Stimulated activated memory B cell treated with anti-CD40 and anti-IgM and Interleukin-4, amounts not matched to agents 10 μg/mL and 1 μg/mL and 100 μg/mL, for 72 hours (primary cell): ENCODE measurements around the gene MORN5.

Experiments used
- ATAC-seq: fragments of 150-1000 bp; cut with Tn5 transposase; 2 replicates; pipeline ENCODE4 v1.10.0; 2021
- H3K27ac Mint-ChIP-seq: one replicate; pipeline ENCODE4 v1.8.0; 2022; ENCODE audit warnings: mild to moderate bottlenecking, mixed read lengths
- H3K27me3 Mint-ChIP-seq: one replicate; pipeline ENCODE4 v1.8.0; 2022; ENCODE audit warnings: mixed read lengths
- H3K36me3 Mint-ChIP-seq: one replicate; pipeline ENCODE4 v1.8.0; 2022; ENCODE audit warnings: mixed read lengths
- H3K4me1 Mint-ChIP-seq: one replicate; pipeline ENCODE4 v1.8.0; 2022; ENCODE audit warnings: mixed read lengths
- H3K4me3 Mint-ChIP-seq: one replicate; pipeline ENCODE4 v1.8.0; 2022; ENCODE audit warnings: mild to moderate bottlenecking, moderate library complexity, mixed read lengths
- H3K9me3 Mint-ChIP-seq: one replicate; pipeline ENCODE4 v1.8.0; 2022; ENCODE audit warnings: mixed read lengths

Gene MORN5

DNA sequence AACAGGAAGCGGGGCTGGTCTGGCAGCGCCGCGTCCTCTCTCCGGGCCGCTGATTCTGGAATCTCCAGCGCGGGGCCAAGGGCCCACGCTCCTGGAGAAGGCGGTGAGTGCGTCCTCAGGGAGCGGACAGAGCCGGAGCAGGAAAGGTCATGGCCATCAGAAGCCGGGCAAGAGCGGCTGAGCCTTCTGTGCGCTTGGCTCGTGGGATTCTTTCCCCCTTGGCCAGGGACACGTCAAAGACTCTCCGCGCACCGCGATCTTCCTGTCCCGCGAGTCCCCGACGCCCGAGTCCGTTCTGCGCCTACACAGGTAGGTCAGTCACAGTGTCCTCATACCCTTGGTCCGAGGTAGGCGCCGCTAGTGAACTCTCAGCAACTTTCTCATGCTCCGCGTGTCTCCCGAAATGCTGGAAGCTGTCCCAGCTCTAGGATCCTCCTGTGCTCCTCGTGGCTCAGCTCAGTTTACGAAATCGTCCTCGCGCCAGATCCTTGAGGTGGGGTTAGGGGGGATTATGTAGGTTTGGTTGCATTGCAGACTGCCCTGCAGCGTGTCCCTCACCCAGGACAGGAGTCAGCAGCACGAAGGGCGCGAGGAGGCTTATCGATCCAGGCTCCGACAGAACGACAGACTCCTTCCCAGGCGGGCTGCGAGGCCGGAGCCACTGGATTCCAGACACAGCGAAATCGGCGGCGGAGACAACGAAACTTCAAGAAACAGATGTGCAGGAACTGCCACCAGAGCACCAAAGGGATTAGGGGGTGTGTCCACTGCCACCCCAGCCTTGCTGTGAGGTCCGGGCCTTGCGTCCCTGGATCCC is 60.4 kb downstream of the MORN5 start:
- Mint-ChIP-seq H3K4me1 (peaks cover 36% of the 10 kb centered on the region), H3K27me3 (peaks cover 93% of the 10 kb centered on the region), H3K9me3 (no peaks in the 10 kb centered on the region), H3K36me3 (no peaks in the 10 kb centered on the region), H3K27ac (no peak overlapping the region), H3K4me3 (peak overlapping the region; percentile 10)
- no peak for ATAC-seq

DNA sequence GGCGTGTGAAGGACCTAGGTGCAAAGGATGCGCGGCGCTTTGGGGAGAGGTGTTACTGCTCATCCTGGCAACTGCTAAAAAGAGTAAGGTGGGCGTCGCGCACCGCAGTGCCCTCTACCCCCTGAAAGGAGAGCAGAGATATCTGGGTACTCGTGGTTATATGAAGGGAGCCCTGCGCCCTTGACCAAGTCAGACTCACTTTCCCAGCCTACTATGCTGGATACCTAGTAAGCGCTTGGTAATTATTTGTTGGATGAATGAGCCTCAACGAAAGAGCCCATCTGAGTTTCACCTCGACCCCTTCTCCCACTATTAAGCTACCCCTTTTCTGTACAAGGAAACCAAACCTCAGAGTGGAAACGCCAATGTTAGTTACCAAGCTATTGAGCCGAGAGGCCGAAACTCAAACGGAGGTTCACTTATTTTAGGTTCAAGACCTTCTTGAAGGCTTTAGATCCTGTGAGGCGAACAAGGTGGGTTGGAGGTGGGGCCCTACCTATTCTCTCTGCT is 61.0 kb downstream of the MORN5 start:
- Mint-ChIP-seq H3K36me3 (no peaks in the 10 kb centered on the region), H3K27ac (no peak overlapping the region), H3K27me3 (peaks cover 93% of the 10 kb centered on the region), H3K9me3 (no peaks in the 10 kb centered on the region), H3K4me1 (peaks cover 36% of the 10 kb centered on the region), H3K4me3 (no peak overlapping the region)
- no peak for ATAC-seq

DNA sequence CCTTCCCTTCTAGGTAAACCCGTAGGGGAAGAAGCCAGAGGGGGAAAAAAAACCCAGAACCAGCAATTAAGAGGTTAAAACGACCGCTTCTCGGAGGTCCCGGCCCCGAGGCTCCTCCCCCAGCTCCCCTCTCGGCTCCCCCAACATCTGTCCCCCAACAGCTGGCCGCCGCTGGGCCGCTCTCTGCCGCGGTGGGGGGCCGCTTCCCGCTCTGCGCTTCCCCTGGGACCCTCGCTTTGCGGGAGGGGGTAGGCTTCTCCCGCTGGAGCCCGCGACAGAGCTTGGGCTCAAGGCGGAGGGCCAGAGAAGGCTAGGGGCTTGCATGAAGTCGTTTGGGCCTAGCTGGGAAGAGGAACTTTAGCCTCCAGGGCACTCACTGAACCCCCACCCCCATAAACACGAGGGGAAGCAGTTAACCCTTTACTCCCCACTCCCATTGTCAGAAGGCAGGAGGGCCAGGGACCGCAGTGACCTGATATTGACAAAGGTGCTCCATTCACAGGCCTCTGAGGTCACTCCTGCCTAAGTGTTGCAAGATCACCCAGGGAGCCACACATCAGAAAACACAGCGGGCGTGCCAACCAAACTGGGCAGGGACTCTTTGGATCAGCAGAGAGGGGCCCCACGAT is 61.6 kb downstream of the MORN5 start:
- no peak for ATAC-seq
- Mint-ChIP-seq H3K27me3 (peaks cover 93% of the 10 kb centered on the region), H3K36me3 (no peaks in the 10 kb centered on the region), H3K4me1 (peaks cover 36% of the 10 kb centered on the region), H3K9me3 (no peaks in the 10 kb centered on the region), H3K27ac (no peak overlapping the region), H3K4me3 (no peak overlapping the region)

DNA sequence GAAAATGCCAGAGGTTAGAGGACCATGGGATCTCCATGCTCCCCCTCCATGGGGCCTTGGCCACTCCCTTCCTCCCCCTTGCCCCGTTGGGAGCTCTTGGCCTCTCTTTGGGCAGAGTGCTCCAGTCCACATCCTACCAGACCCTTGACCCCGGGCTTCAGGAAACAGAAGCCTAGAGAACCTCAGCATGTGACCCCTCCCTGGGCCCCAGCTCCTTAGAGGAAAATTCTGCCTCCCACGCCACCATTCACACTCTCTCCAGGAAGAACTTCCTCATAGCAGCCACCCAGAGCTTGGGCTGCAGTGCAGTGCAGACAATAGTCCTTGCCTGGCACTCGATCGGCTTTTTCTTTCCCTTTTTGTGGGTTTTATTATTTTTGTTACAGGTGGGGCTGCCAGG is 63.1 kb downstream of the MORN5 start:
- Mint-ChIP-seq H3K4me3 (no peak overlapping the region), H3K4me1 (peaks cover 35% of the 10 kb centered on the region), H3K27ac (no peak overlapping the region), H3K9me3 (no peaks in the 10 kb centered on the region), H3K27me3 (peaks cover 88% of the 10 kb centered on the region), H3K36me3 (no peaks in the 10 kb centered on the region)
- no peak for ATAC-seq

DNA sequence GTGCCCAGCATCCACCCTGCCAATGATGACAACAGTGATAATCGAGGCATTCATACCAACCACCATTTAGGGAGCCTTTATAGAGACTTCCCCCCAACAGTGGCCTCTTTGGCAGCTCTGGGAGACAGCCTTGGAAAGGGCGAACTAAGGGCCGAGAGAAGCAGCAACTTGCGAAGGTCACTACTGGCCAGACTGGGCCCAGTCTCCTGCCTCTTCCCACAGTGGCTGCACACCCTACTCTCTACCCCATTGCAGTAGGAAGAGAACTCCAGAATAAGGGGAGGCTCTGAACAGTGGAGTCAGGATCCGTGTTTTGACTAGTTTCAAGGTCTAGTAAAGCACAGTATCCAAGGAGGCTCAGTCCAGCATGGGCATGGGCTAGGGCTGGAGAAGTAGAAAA is 63.7 kb downstream of the MORN5 start:
- Mint-ChIP-seq H3K4me3 (no peak overlapping the region), H3K27ac (no peak overlapping the region), H3K27me3 (peaks cover 82% of the 10 kb centered on the region), H3K36me3 (no peaks in the 10 kb centered on the region), H3K9me3 (no peaks in the 10 kb centered on the region), H3K4me1 (peaks cover 28% of the 10 kb centered on the region)
- ATAC-seq: no peak

DNA sequence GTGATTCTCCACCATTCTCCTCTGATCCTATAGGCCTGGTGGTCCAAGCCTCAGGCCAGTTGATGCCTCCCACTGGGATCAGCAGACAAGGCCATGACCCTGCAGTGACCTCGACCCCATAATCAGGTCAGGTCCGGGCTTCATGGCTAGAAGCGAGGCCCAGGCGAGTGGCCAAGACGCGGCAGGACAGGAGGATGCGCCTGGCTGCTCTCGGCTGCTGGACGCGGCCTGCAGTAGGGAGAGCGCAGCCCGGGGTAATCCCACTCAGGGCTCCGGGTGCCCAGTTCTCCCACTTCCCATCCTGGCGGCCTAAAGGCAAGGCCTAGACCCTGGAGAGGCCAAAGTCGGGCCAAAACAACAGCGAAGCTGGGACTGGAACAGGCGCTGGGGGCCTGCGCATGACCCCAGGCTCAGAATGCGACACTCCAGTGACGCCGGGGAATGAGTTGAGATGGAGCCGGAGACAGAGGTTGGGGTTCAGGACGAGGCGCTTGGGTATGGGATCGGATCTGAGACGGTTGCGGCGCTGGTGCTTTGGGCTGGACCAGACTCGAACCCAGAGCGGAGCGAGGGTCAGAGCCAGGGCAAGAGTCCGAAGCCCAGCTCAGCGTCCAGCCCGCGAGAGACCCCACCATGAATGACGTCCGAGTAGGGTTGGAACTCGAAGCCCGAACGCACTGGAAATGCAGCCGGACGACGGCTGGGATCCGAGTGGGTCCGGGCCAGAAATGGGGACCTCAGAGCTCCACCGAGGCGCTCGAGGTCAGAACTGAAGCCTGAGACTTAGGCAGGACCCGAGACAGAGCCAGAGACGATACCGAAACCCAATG is 65.8 kb downstream of the MORN5 start:
- Mint-ChIP-seq H3K4me1 (peaks cover 8% of the 10 kb centered on the region), H3K27me3 (peaks cover 61% of the 10 kb centered on the region), H3K36me3 (no peaks in the 10 kb centered on the region), H3K9me3 (no peaks in the 10 kb centered on the region), H3K4me3 (no peak overlapping the region), H3K27ac (no peak overlapping the region)
- ATAC-seq: no peak

DNA sequence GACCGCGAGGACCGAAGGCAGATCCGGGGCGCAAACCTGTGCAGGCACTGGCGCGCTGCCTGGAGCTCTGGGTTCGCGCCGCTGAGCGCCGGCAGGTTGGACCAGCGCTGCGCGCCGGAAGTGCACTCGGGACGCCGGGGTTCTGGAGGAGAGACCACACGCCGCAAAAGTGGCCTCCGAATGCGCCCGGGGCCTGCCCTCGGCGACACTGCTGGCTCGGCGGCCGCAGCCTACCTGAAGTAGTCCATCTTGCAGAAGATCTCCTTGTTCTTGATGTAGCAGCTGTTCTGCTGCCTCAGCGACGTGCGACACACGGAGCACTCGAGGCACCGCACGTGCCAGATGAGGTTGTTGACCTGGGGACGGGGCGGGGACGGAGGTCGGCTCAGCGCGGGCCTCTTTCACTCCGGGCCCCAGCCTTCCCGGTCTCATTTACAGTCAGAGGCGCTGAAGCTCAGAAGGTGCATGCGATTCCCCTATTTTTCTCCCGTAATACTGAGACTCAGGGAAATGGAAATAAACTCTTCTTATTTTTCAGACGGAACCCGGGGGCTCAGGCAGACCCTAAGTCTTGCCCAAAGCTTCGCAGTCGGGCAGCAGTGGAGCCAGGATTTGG is 66.5 kb downstream of the MORN5 start:
- Mint-ChIP-seq H3K4me3 (no peak overlapping the region), H3K27ac (no peak overlapping the region), H3K36me3 (no peaks in the 10 kb centered on the region), H3K9me3 (no peaks in the 10 kb centered on the region), H3K27me3 (peaks cover 58% of the 10 kb centered on the region), H3K4me1 (peaks cover 7% of the 10 kb centered on the region)
- ATAC-seq: no peak

DNA sequence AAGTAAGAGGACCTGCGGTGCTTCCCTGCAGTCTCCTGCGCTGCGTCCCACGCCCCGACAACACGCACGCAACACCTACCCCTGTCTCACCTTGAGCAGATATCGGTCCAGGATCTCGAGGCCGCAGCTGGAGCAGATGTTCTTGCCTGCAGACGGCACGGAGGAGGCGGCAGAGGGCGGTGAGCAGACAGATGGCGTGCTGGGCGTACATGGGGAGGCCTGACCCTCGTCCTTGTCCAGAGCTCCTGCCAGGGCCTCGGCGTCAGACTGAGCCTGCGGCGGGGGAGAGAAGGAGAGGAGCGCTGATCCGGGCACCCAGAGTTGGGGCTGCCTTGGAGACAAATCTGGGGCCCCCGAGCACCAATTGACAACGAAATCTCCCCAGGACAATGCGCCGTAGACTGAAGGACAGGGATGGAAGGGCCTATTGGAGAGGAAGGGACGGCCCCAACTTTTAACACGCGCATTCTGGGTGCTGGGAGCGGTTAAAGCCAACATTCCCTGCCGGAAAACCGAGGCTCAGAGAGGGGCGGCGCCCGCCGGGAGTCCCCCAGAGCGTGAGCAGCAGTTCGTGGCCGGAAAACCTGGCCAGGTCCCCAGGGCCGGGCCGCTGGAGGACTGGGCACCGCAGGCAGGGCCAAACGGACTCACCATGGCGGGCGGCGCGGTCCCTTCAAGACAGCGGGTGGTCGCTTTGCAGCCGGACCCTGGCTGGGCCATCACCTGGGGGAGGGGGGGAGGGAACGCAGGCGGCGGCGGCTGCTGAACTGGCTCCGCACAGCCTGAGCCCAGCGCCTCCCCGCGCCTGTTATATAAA is 67.3 kb downstream of the MORN5 start:
- no peak overlapping the region for H3K4me3 Mint-ChIP-seq

DNA sequence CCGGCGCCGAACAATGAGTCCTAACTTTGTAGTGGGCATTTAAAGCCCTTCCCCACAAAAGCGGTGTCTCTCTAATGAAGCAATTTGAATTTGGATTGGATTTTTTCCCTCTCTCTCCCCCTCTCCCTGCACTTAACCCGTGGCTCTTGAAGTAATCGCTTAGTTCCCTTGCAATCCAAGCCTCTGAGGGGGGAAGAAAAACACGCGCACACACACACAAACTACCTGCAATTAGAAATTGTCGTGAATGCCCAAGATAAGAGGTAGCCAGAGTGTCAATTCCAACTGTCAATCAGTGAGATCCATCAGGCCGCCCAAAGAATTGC is 67.8 kb downstream of the MORN5 start:
- peaks cover 45% of the 10 kb centered on the region for H3K27me3 Mint-ChIP-seq
- H3K9me3 Mint-ChIP-seq: no peaks in the 10 kb centered on the region
- peaks cover 7% of the 10 kb centered on the region for H3K4me1 Mint-ChIP-seq
- ATAC-seq: no peak
- H3K4me3 Mint-ChIP-seq: no peak overlapping the region
- no peak overlapping the region for H3K27ac Mint-ChIP-seq
- no peaks in the 10 kb centered on the region for H3K36me3 Mint-ChIP-seq

More for the DNA sequence above, 67.3 kb downstream of the MORN5 start:
- H3K27ac Mint-ChIP-seq: no peak overlapping the region
- peaks cover 51% of the 10 kb centered on the region for H3K27me3 Mint-ChIP-seq
- no peak for ATAC-seq
- no peaks in the 10 kb centered on the region for H3K36me3 Mint-ChIP-seq
- H3K9me3 Mint-ChIP-seq: no peaks in the 10 kb centered on the region
- H3K4me1 Mint-ChIP-seq: peaks cover 7% of the 10 kb centered on the region

DNA sequence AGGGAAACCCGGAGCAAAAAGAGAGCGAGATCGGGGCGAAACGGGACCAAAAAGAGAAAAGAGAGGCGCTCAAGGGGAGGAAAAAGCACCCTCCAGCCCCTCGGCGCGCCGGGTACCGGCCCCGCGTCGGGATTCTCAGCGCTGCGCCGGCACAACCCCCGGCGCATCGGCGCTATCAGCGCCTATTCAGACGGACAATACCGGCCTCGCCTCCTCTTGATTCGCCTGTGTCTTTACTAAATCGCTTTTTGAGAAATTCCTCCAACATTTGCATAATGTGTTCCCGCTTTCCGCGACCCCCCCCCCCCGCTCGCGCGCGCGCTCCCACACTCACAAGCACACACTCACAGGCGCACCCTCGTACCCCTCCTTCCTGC is 68.5 kb downstream of the MORN5 start:
- H3K36me3 Mint-ChIP-seq: no peaks in the 10 kb centered on the region
- no peak overlapping the region for H3K27ac Mint-ChIP-seq
- H3K4me3 Mint-ChIP-seq: peak overlapping the region; percentile 62
- H3K27me3 Mint-ChIP-seq: peaks cover 39% of the 10 kb centered on the region
- H3K9me3 Mint-ChIP-seq: no peaks in the 10 kb centered on the region
- ATAC-seq: peak; percentile 9
- H3K4me1 Mint-ChIP-seq: peaks cover under 1% of the 10 kb centered on the region

DNA sequence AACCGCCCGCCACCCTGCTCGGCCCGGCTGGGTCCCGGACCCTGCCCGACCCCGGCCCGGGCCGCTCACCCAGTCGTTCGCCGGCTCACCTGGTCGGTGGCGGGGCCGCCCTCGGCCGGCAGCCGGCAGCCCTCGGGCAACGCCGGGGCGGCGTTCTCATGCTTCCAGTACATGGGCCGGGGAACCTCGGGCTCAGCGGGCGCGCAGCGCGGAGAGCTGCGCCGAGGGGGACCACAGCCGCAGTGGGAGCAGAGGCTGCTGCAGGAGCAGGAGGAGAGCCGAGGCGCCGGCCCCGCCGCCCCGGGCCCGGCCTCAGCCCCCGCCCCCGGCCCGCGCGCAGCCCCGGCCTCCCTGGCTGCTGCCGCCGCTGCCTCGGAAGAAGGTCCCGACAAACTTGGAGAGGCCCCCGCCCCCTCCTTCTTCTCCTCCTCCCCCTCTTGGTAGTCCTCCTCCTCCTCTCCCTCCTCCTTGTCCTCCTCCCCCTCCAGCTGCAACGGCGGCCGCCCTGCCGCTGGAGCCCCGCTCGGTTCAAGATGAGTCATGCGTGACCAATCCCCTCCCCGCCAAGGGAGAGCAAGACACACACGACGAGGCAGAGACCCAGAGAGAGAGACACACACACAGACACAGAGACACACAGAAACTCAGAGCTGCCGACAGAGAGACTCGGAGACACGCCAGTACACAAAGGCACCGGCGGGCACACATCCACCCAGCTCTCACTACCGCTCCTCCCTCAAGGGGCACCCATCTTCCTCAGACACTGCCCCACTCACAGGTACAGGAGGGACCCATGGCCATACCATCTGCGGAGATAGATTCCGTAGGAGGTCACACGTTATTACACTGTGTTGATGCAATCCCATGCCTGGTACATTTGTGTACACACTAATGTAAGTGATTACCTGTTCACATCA is 69.1 kb downstream of the MORN5 start, which contains the start of gene LHX6:
Gene LHX6, minus strand, starts transcription at position 390 of the 917 bp plus-strand sequence. Its CDS starts 217 bp downstream, at position 173.
- Mint-ChIP-seq H3K9me3 (no peaks in the 10 kb centered on the region), H3K27ac (no peak within 1 kb of the TSS), H3K4me1 (no peaks in the 10 kb centered on the region), H3K27me3 (peaks cover 32% of the 10 kb centered on the region), H3K4me3 (peak within 1 kb of the TSS; percentile 62), H3K36me3 (no peaks in the 10 kb centered on the region)
- ATAC-seq: peak; percentile 37

DNA sequence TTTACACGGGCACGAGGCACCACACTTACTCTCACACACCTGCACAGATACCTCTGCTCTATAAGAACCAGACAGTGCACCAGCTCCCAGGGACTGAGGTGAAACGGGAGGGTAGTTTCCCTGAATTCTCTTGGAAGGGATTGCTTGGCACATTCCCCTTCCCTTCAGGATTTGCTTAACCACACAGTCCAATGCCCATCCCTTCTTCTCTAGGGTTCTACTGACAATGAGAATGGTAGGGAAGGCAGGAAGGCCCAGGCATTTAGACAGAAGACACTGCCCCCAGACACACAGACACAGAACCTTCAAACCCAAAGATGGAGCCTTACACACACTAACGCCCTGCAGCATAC is 69.8 kb downstream of the MORN5 start:
- no peaks in the 10 kb centered on the region for H3K9me3 Mint-ChIP-seq
- H3K4me1 Mint-ChIP-seq: no peaks in the 10 kb centered on the region
- no peaks in the 10 kb centered on the region for H3K36me3 Mint-ChIP-seq
- no peak overlapping the region for H3K4me3 Mint-ChIP-seq
- no peak for ATAC-seq
- no peak overlapping the region for H3K27ac Mint-ChIP-seq
- H3K27me3 Mint-ChIP-seq: peaks cover 29% of the 10 kb centered on the region

DNA sequence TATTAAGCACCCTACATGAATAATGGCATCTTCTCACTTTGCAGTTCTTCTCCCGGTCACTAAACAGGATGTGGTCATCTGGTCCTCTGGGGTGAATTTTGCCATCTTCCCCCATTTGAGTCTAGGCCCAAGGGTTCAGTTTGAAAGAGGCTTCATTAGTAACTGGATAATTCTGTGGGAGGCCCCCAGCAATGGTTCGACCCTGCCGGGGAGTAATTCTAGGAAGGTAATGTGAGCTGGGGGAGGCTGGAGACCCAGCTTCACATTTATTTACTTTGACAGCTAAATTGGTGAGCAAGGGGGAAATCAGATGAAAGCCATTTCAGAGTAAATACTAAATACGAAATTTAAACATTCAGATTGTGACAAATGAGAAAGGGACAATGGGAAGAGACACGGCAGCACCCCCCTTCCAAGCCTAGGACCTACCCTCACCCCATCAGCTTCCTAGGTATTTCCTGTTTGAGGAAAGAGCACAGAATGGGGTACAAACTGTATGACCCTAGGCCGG is 73.1 kb downstream of the MORN5 start:
- H3K36me3 Mint-ChIP-seq: no peaks in the 10 kb centered on the region
- no peak overlapping the region for H3K4me3 Mint-ChIP-seq
- no peak overlapping the region for H3K27ac Mint-ChIP-seq
- no peaks in the 10 kb centered on the region for H3K9me3 Mint-ChIP-seq
- no peaks in the 10 kb centered on the region for H3K4me1 Mint-ChIP-seq
- H3K27me3 Mint-ChIP-seq: no peaks in the 10 kb centered on the region
- no peak for ATAC-seq
